ENCODE data around the gene DENND4C.
"Not testable (repeated sequence)": the region's sequence is repeated elsewhere in the genome, so short reads cannot be mapped to it uniquely, and the experiment has no call there.

The DENND4C gene

GRCh38 chr9:19232823-19233194 is 2.3 kb downstream of the DENND4C start:
- TF ChIP-seq CTCF (IDR thresholded peaks at IDR 0.05; ENCODE audit: low read length, missing control alignments), result peak; percentile 7
- DNase-seq (ENCODE audit: low read depth), result peak; percentile 60
- H3K4me3 ChIP-seq (replicated peaks; ENCODE audit: low read depth, low read length), result peak overlapping the region; percentile 86

- peak overlapping the region; percentile 86 for H3K4me3 ChIP-seq (replicated peaks; ENCODE audit: low read depth, low read length)
- TF ChIP-seq CTCF (IDR thresholded peaks at IDR 0.05; ENCODE audit: low read length, missing control alignments), result no peak
- DNase-seq (ENCODE audit: low read depth), result no peak
These were observed 2.9 kb downstream of the DENND4C start for GRCh38 chr9:19233344-19233743.

GRCh38 chr9:19239955-19240354 is 9.5 kb downstream of the DENND4C start:
- no peak for TF ChIP-seq CTCF (IDR thresholded peaks at IDR 0.05; ENCODE audit: low read length, missing control alignments)
- no peak overlapping the region for H3K4me3 ChIP-seq (replicated peaks; ENCODE audit: low read depth, low read length)
- peak; percentile 40 for DNase-seq (ENCODE audit: low read depth)

GRCh38 chr9:19241728-19242127 is 11.2 kb downstream of the DENND4C start:
- no peak for TF ChIP-seq CTCF (IDR thresholded peaks at IDR 0.05; ENCODE audit: low read length, missing control alignments)
- H3K4me3 ChIP-seq (replicated peaks; ENCODE audit: low read depth, low read length), result no peak overlapping the region
- DNase-seq (ENCODE audit: low read depth), result no peak

- DNase-seq (ENCODE audit: low read depth), result no peak
- TF ChIP-seq CTCF (IDR thresholded peaks at IDR 0.05; ENCODE audit: low read length, missing control alignments), result no peak
- H3K4me3 ChIP-seq (replicated peaks; ENCODE audit: low read depth, low read length), result no peak overlapping the region
These were observed 13.0 kb downstream of the DENND4C start for GRCh38 chr9:19243366-19244033.

GRCh38 chr9:19246891-19247290 is 16.4 kb downstream of the DENND4C start:
- no peak for TF ChIP-seq CTCF (IDR thresholded peaks at IDR 0.05; ENCODE audit: low read length, missing control alignments)
- no peak overlapping the region for H3K4me3 ChIP-seq (replicated peaks; ENCODE audit: low read depth, low read length)
- DNase-seq (ENCODE audit: low read depth), result no peak

- no peak for DNase-seq (ENCODE audit: low read depth)
- no peak overlapping the region for H3K4me3 ChIP-seq (replicated peaks; ENCODE audit: low read depth, low read length)
- TF ChIP-seq CTCF (IDR thresholded peaks at IDR 0.05; ENCODE audit: low read length, missing control alignments), result no peak
These were observed 16.9 kb downstream of the DENND4C start for GRCh38 chr9:19247420-19247819.

GRCh38 chr9:19250346-19250745 is 19.9 kb downstream of the DENND4C start:
- DNase-seq (ENCODE audit: low read depth); H3K4me3 ChIP-seq (replicated peaks; ENCODE audit: low read depth, low read length): not testable (repeated sequence)

GRCh38 chr9:19251203-19251602 is 20.7 kb downstream of the DENND4C start:
- DNase-seq (ENCODE audit: low read depth); H3K4me3 ChIP-seq (replicated peaks; ENCODE audit: low read depth, low read length): not testable (repeated sequence)

GRCh38 chr9:19251622-19252021 is 21.1 kb downstream of the DENND4C start:
- H3K4me3 ChIP-seq (replicated peaks; ENCODE audit: low read depth, low read length); DNase-seq (ENCODE audit: low read depth): not testable (repeated sequence)

Measured in fibroblast of pulmonary artery (primary cell).